HG02623 (cell line): Measurements from ENCODE around the gene DHX35.

ENCODE experiments used
- ATAC-seq: cut with Tn5 transposase; IDR thresholded peaks from one replicate; pipeline ENCODE4 v1.9.1; 2021; ENCODE audit warnings: moderate library complexity; ENCODE audit not compliant: unreplicated experiment

Gene DHX35

DNA sequence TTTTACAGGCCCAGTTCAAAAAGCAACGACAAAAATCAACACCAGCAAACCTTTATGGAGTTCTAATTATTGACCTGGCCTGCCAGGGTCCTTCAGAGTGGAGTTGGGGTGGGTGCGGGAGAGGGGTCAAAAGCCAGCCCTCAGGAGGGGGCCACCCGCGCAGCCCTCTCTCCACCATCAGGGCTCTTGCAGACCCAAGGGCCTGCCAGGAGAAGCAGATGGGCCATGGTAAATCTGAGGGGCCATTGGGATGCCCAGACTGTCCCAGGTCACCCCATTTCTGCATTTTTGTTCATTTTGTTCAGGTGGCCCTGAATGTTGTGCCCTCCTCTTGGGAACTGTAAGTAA lies 88.4 kb downstream of the DHX35 start:
- no peak for ATAC-seq

- no peak for ATAC-seq
Measured at GRCh38 chr20:39052676-39053075, 90.5 kb downstream of the DHX35 start.

GRCh38 chr20:39057143-39057542 lies 95.0 kb downstream of the DHX35 start:
- no peak for ATAC-seq

GRCh38 chr20:39057911-39058310 lies 95.8 kb downstream of the DHX35 start:
- no peak for ATAC-seq

- no peak for ATAC-seq
Measured at GRCh38 chr20:39059036-39059435, 96.9 kb downstream of the DHX35 start.

DNA sequence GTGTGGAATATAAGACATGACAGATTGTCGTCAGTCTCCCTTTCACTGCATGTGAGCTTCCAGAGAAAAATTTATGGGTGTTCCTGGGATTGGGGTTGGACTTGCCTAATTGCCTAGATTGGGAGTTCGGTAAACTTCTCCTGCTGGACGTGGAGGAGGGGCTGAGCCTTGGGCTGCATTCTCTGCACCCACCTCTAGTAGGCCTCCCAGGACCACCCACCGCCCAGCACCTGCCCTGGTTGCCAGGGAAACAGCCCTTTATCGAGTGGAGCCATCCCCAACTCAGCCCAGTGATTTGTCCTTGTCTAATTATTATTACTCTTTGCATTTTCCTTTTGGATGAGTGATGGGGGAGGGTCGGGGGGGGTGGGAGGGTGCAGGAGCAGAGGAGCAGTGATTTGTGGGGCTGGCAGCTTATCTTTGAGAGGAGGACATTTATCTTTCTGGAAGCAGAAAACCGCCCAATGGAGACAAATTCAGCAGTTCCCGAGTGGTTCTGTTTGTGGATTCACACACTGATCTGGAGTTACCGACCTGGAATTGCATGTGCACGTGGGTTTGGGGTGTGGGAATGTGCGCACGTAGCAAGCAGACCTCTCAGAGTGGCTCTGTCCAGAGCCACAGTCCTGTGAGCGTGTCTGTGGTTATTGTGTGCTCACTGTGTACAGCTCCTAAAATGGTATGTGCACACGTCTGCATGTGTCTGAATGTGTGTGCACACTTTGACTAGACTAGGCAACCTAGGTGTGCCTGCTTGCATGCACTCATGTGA lies 104.5 kb downstream of the DHX35 start:
- ATAC-seq = no peak

DNA sequence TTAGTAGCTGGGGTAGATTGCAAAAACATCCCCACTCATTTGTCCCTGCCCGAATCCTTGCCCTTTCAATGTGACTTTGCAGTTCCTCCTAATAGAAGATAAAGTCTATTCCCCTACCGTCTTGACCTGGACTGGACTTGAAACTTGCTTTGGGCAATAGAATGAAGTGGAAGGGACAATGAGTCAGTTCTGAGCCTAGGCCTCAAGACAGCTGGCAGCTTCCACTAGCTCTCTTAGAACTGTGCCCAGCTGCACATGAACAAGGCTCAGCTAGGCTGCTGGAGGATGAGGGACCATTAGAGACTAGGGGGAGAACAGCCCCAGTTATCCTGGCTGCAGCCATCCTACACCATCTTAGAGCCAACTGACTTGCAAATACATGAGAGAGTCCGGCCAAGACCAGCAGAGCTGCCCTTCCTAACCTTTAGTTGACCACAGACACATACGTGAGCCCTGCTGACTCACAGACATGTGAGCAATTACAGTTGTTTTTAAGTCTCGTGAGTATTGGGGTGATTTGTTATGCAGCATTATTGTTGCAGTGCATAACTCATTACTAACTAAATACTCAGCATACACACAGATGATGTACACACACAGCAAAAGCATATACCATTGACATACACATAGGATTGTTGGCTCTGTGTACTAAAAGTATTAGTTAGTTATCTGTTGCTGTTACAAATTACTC lies 105.5 kb downstream of the DHX35 start:
- no peak for ATAC-seq

DNA sequence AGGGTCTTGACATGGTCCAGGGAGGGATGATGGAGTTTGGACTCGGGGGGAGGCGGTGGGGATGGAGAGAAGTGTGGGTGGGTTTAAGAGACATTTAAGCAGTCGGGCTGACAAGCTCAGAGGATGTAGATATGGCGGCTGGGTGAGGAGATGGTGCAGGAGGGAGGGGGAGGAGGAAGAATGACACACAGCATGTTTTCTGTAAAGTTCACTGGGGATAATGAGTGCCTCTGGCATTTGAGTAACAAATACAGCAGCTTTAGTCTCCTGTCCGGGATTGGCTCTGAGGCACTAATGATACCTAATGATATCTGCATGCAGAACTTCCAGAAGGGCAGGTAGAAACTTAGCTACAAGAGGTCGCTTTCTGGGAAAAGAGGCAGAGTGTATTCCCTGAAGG lies 107.8 kb downstream of the DHX35 start:
- ATAC-seq = no peak

DNA sequence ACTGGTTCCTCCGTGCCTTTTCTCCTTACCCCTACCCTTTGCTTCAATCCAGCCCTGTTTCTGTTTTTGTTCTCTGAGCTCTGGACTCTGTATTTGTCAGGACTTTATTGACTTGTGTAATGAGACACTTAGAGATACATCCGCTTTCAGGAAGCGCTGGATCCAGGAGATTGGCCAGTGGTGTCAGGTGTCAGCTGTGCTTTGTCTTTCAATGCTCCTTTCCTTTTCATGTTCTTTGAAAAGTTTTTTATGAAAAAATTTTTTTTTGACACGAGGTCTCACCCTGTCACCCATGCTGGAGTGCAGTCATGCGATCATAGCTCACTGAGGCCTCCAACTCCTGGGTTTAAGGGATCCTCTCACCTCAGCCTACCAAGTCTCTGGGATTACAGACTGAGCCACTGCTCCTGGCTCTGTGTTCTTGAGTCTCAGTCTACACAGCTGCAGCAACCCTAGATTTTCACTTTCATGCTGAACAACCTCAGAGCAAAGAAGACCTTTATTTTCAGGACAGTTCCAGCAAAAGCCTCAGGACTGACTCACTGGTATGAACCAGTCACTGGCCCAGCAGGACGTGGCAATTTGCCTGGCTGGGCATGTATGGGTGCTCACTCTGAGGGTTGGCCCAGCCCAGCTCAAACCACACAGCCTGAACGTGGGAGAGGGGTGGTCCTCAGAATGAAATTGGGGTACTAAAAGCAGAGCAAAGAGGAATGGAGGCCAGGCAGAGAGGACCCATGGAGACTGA lies 108.5 kb downstream of the DHX35 start:
- ATAC-seq = no peak

DNA sequence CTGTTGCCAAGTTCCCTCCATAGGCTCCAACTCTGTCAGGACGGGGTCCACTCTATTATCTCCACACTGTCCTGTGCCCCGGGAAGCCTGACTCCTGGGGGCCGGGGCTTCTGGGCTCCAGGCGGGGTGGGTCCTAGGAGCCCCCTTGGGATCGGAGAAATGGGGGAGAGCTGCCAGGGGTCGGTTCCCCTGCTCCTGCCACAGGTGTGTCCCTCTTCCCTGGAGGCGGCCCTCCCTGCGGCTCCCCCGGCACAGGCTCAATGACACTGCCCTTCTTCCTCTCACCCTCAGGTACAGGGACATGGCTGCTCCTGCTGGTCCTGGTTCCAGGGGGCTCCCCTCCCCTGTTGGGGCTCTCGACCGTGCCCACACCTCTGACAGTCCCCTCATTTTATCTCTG lies 110.0 kb downstream of the DHX35 start:
- no peak for ATAC-seq

DNA sequence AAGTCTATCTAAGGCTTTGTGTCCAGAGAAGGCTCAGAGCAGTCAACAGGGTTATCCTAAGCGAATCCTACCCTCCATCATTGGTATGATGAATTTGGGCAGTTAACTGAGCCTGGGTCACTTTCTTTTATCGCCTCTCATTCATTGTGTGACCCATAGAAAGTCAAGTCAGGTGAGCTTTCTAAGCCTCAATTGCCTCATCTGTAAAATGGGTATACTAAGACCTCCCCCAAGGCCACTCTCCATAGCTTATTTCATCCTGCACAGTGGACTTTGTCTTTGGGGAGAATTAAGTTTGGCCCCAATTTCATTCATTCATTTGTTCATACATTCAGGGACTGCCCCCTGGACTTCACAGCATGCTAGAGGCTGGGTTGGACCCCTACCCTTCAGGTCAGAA lies 110.5 kb downstream of the DHX35 start:
- no peak for ATAC-seq

DNA sequence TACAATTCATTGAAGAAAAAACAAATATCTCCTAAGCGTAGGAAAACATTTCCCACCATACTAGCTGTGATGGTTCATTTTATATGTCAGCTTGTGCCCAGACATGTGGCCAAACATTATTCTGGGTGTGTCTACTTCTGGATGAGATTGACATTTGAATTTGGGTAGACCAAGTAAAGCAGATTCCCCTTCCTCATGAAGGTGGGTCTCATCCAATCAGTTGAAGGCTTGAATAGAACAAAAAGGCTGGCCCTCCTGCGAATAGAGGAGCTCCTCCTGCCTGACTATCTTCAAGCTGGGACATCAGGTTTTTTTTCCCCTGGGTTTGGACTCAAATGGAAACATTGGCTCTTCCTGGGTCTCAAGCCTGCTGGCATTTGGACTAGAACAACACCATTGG lies 113.6 kb downstream of the DHX35 start:
- no peak for ATAC-seq

DNA sequence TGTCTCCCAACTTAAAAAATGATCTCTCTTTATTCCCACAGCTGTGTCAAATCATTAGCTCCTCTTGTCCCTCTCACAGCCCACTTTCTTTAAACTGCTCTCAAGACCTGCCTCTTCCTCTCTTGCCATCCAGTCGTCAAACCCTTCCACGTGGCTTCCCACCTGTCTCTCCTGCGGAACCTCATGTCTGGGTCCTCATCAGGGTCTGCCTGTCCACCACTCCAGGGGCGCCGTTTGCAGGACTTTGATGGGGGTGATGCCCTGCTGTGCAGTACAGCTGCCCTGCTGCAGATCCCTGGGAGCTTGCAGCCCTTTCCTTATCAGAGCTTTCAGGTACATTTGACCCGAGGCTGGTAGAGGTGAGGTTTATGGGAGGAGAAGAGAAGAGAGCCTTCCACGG lies 114.8 kb downstream of the DHX35 start:
- no peak for ATAC-seq

- no peak for ATAC-seq
Measured at GRCh38 chr20:39080326-39080725, 118.2 kb downstream of the DHX35 start.

GRCh38 chr20:39081255-39081654 lies 119.1 kb downstream of the DHX35 start:
- no peak for ATAC-seq

- no peak for ATAC-seq
Measured at GRCh38 chr20:39082622-39083398, 120.7 kb downstream of the DHX35 start.

DNA sequence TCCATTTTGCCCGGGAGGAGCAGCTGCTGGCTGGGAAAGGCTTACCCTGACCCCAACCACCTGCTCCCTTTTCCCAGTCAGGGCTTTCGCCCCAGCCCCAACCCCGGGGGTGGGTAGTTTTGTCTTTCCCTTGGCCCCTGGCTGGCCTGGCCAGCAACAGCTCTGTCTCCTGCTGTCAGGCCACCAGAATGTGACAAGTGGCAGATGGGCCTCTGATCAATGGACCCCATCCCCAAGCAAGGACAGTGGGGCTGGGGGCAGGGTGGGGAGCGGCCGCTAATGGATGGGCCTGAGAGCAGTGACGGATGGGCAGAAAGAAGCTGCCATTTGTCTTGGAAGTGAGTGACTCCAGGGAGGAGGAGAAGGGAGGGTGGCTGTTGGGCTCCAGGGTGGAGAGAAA lies 121.6 kb downstream of the DHX35 start:
- no peak for ATAC-seq

DNA sequence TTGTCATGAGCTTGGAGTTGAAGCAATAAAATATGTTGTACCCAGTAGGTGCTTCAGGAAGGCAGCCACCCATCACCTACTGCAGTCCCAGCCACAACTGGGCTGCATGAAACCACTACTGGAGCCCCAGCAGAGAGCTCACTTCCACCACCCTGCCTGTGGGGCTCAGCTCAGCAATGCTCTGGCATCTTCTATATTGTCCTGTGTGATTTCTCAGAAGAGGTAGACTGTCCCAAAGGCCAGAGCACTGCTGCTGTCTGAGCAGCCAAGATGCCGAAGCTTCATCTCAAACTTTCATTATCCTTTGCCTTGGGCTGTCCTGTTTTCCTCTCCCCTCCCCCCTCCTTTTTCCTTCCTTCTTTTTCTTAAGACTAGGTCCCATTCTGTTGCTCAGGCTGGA lies 126.9 kb downstream of the DHX35 start:
- ATAC-seq = no peak
